ENCODE data around the gene API5. TPM values are rescaled to one million over a fixed set of nuclear protein-coding genes. Genes with fewer than 3 reads are reported as not detected.

The API5 gene
- total RNA-seq, 4 donors from 2014 or later, result 54.0 to 68.5 (median 57.3) TPM

DNA sequence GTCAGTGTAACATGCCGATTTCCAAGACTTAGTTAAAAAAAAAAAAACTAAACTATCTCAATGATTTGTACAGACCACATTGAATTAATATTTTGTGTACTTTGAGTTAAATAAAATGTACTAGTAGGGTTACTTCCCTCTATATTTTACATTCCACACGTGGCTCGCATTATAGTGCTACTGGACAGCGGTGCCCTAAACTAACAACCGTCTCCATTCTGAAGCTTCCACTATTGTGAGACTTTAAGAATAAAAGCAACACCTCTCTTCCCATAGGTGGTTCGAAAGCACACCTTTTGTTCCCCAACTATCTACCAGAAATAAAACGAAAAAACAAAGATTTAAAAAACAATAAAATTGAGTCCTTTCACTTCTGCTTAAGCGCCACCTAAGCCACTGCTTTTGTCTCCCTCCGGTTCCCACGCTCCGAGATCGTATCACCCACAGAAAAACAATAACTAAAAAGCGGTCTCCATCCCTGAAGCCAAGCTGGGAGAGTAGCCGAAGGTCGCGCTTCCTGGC, 46.5 kb downstream of the API5 start:
- in situ Hi-C loops (cut with MboI; ENCODE audit: low sequenced_read_pairs in 4 of 4), result no loop called here
- Histone ChIP-seq H3K27me3 (no peaks in the 10 kb centered on the region), H3K36me3 (no peaks in the 10 kb centered on the region), H3K4me1 (peaks cover 19 to 25% of the 10 kb centered on the region in 2 donors), H3K4me3 (peak overlapping the region; percentile 71 to 98 (median 92)), H3K9me3 (no peaks in the 10 kb centered on the region), H3K27ac (peak overlapping the region; percentile 82 to 91 (median 89))
- TF ChIP-seq POLR2A (IDR thresholded peaks at IDR 0.05), result no peak
- TF ChIP-seq, protein P1, sequence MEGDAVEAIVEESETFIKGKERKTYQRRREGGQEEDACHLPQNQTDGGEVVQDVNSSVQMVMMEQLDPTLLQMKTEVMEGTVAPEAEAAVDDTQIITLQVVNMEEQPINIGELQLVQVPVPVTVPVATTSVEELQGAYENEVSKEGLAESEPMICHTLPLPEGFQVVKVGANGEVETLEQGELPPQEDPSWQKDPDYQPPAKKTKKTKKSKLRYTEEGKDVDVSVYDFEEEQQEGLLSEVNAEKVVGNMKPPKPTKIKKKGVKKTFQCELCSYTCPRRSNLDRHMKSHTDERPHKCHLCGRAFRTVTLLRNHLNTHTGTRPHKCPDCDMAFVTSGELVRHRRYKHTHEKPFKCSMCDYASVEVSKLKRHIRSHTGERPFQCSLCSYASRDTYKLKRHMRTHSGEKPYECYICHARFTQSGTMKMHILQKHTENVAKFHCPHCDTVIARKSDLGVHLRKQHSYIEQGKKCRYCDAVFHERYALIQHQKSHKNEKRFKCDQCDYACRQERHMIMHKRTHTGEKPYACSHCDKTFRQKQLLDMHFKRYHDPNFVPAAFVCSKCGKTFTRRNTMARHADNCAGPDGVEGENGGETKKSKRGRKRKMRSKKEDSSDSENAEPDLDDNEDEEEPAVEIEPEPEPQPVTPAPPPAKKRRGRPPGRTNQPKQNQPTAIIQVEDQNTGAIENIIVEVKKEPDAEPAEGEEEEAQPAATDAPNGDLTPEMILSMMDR (IDR thresholded peaks at IDR 0.05 in 4 of 5, conservative IDR thresholded peaks at IDR 0.05 in 1 of 5), result no peak
- intact Hi-C loops (cut with DNase I; ENCODE audit: low total_unique reads), result loop anchor here (2.0 kb wide), 1 partner anchor 48 kb away; the partner anchor contains the start of gene API5
- ATAC-seq (peak in 1 of 2 donors; percentile 41), DNase-seq (no peak)

DNA sequence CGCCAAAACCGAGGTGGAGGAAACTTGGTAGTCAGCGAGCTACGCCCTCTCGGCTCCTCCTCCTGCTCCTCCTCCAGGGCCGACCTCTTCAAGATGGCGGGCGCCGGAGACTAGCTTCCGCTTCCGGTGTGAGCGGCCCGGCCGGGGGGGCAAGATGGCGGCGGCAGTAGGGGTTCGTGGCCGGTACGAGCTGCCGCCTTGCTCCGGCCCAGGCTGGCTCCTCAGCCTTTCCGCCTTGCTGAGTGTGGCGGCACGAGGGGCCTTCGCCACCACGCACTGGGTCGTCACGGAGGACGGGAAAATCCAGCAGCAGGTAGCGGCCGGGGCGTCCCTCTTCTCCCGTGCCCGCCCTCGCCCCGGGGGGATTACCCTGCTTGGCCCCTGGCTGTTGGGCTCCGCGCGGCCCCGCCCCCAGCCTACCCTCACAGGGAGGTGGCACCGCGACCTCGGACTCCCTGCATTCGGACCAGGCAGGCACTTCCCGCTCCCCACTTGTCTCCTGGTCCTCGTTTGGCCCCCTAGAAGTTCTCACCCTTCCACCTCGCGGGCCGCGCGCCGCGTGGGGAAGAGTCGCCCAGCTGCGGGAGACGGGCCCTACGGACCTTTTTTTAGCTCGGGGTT, 47.1 kb downstream of the API5 start, which contains the start of gene TTC17:
Gene TTC17 (plus strand): TSS at position 120 of the 621 bp plus-strand sequence. CDS start 35 bp downstream, at position 155.
- Histone ChIP-seq H3K4me1 (peaks cover 19 to 25% of the 10 kb centered on the region in 2 donors), H3K36me3 (no peaks in the 10 kb centered on the region), H3K27ac (peak within 1 kb of the TSS; percentile 82 to 91 (median 89)), H3K4me3 (peak within 1 kb of the TSS; percentile 71 to 98 (median 92)), H3K27me3 (no peaks in the 10 kb centered on the region), H3K9me3 (no peaks in the 10 kb centered on the region)
- DNase-seq, result peak; percentile 90 to 91
- in situ Hi-C loops (cut with MboI; ENCODE audit: low sequenced_read_pairs in 4 of 4) (no loop called here), intact Hi-C loops (cut with DNase I; ENCODE audit: low total_unique reads) (loop anchor here (2.0 kb wide), 1 partner anchor 48 kb away; the partner anchor contains the start of gene API5)
- TF ChIP-seq, protein P1 (IDR thresholded peaks at IDR 0.05 in 4 of 5, conservative IDR thresholded peaks at IDR 0.05 in 1 of 5), result no peak
- TF ChIP-seq POLR2A (IDR thresholded peaks at IDR 0.05), result peak; percentile 82 to 87
- ATAC-seq, result peak; percentile 97 to 98

DNA sequence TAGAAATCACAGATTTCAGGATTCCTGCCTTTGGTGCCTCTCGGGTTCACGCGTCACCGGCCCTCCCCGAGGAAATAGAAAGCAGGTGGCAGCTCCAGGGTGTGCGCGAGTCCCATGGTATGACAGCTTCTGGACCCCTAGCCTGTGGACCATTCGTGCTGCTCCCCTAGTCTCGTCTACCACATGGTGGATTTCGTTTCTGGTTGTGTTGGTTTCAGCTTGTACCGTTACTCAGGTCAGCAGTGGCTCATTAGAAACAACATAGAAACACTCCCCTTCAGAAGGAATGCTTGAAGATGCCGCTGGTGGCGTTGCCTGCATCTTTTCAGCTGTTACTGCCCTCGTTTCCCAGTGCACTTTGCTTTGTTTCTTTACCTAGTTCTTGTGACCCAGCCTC, 47.6 kb downstream of the API5 start:
- no peak for TF ChIP-seq POLR2A (IDR thresholded peaks at IDR 0.05)
- TF ChIP-seq, protein P1 (IDR thresholded peaks at IDR 0.05 in 4 of 5, conservative IDR thresholded peaks at IDR 0.05 in 1 of 5), result no peak
- no peaks in the 10 kb centered on the region for H3K36me3 ChIP-seq
- in situ Hi-C loops (cut with MboI; ENCODE audit: low sequenced_read_pairs in 4 of 4) (no loop called here), intact Hi-C loops (cut with DNase I; ENCODE audit: low total_unique reads) (loop anchor here (2.0 kb wide), 1 partner anchor 49 kb away; the partner anchor contains the start of gene API5)
- peak; percentile 24 to 47 for ATAC-seq
- H3K9me3 ChIP-seq, result no peaks in the 10 kb centered on the region
- H3K27ac ChIP-seq, result peak overlapping the region; percentile 82 to 91 (median 89)
- H3K4me3 ChIP-seq, result peak overlapping the region; percentile 71 to 98 (median 92)
- DNase-seq, result peak in 1 of 2 donors; percentile 18
- peaks cover 19 to 25% of the 10 kb centered on the region in 2 donors for H3K4me1 ChIP-seq
- H3K27me3 ChIP-seq, result no peaks in the 10 kb centered on the region

DNA sequence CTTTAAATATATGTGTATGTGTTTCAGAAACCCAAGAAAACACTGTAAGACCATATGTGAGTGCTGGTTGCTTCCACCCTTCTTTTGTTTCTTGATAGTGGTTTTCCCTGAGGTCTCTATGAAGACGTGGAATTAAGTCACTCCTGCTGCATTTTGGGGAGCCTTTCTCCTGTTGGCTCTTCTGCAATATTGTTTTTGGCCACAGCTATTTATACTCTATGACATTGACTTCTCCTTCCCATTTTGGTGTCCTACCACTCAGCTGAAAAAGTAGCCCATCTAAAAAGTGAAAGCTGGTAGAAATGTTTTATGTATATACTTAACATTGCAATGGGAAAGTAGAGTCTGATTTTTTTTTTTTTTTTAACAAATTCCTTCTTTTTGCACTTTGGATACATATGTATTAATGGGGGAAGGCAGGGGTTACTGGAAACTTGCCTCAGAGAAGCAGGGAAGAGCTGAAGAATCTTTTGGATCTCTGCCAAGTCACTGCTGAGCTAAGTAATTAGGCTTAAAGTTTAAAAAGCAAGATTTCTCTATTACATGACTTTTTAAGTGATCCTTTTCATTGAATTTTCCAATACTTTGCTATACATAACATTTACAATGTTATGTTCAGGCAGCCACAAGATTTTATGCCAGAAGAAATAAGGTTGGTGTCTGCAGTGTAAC, 48.7 kb downstream of the API5 start:
- peak overlapping the region in 1 of 4 donors; percentile 88 for H3K27ac ChIP-seq
- DNase-seq, result no peak

More for the DNA sequence above, 48.7 kb downstream of the API5 start:
- in situ Hi-C loops (cut with MboI; ENCODE audit: low sequenced_read_pairs in 4 of 4) (no loop called here), intact Hi-C loops (cut with DNase I; ENCODE audit: low total_unique reads) (no loop called here)
- TF ChIP-seq, protein P1 (IDR thresholded peaks at IDR 0.05 in 4 of 5, conservative IDR thresholded peaks at IDR 0.05 in 1 of 5), result no peak
- TF ChIP-seq POLR2A (IDR thresholded peaks at IDR 0.05), result no peak
- peak overlapping the region in 3 of 4 donors; percentile 89 to 98 (median 96) for H3K4me3 ChIP-seq
- H3K27me3 ChIP-seq, result no peaks in the 10 kb centered on the region
- peaks cover 19 to 25% of the 10 kb centered on the region in 2 donors for H3K4me1 ChIP-seq
- no peak for ATAC-seq
- no peaks in the 10 kb centered on the region for H3K9me3 ChIP-seq
- peaks cover 0 to 6% of the 10 kb centered on the region in 2 donors for H3K36me3 ChIP-seq

Measured in gastrocnemius medialis (tissue), 4 donors.